ENCODE data around the gene YJEFN3. TPM values are rescaled to one million over a fixed set of nuclear protein-coding genes. Genes with fewer than 3 reads are reported as not detected.

The YJEFN3 gene
- total RNA-seq, 1 experiment from 2014 or later = 25.3 TPM

DNA sequence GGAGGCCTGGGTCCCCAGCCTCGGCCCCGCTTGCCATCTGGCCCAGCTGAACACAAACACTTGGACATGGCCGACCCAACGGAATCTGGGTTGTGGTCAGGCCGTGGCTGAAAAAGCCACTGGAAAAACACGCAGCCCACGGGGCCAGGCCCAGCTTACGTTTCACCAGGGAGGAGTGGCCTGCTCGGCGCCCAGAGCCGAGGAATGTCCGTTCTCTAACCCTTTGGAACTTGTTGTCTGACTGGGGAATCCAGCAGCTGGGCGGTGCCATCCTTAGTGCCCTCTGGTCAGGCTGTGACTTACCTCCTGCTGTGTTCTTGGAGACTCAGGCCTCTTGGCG, 23.1 kb downstream of the YJEFN3 start:
- POLR2A ChIA-PET = no interaction called here

DNA sequence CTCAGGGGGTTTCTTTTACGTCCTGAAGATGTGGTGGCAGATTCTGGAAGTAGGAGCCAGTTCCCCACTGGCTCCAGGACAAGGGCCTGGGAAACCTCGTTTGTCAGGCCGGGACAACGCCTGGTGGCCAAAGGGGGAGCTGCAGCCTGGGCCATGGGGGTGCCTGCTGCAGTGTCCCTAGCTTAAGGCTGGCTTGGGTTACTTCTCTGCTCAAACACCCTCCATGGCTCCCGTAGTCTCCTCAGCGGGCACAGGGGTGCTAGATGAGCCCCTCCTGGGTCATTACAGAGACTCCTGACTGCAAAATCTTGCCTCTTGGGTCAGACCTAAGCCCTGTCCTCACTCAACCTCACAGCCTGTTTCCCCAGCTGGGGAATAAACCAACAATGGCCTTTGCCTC, 24.1 kb downstream of the YJEFN3 start:
- RAD21 ChIA-PET (ENCODE audit: low non-redundant PET in 1 of 2, low total read pairs in 2 of 2, uncharacterized antibody in 2 of 2, unreplicated experiment in 2 of 2) = interaction anchor here (0.7 to 1.0 kb wide), 2 partner anchors 21 to 27 kb away, joined by 3 to 5 read pairs; no protein-coding TSS in a partner anchor
- Histone ChIP-seq H3K79me2 (ENCODE audit: insufficient read depth, low read length) (no peaks in the 10 kb centered on the region), H3K36me3 (ENCODE audit: control insufficient read depth in 1 of 2, insufficient read depth in 2 of 2, low read length in 2 of 2) (no peaks in the 10 kb centered on the region), H3K9ac (ENCODE audit: low read length) (no peak overlapping the region), H3K27ac (ENCODE audit: low read depth, low read length) (no peak overlapping the region), H4K20me1 (ENCODE audit: insufficient read depth) (no peaks in the 10 kb centered on the region), H3K4me3 (replicated peaks in 1 of 2; ENCODE audit: low read depth in 1 of 2, low read length in 2 of 2) (no peak overlapping the region), H3K27me3 (ENCODE audit: insufficient read depth, low read length) (no peaks in the 10 kb centered on the region), H2AFZ (ENCODE audit: low read depth, low read length, poor library complexity, severe bottlenecking) (no peak overlapping the region), H3K4me1 (ENCODE audit: control insufficient read depth in 1 of 2, insufficient read depth in 2 of 2, low read length in 2 of 2) (no peaks in the 10 kb centered on the region), H3K9me2 (ENCODE audit: insufficient read depth) (no peaks in the 10 kb centered on the region), H3K4me2 (ENCODE audit: low read length) (no peak overlapping the region), H3K9me3 (ENCODE audit: control insufficient read depth in 1 of 2, insufficient read depth in 1 of 2, low read depth in 1 of 2, low read length in 2 of 2) (no peaks in the 10 kb centered on the region)
- intact Hi-C loops (cut with micrococcal nuclease) = no loop called here
- TF ChIP-seq EGR1 (IDR thresholded peaks at IDR 0.05; ENCODE audit: low read depth) (no peak), RAD21 (IDR thresholded peaks at IDR 0.05; ENCODE audit: low read depth) (peak; percentile 47; the same call in 1 of the 2 replicates), YY1 (IDR thresholded peaks at IDR 0.05; ENCODE audit: extremely low read depth, insufficient replicate concordance, low read depth, low read length) (no peak)
- TF ChIP-seq, protein P1, sequence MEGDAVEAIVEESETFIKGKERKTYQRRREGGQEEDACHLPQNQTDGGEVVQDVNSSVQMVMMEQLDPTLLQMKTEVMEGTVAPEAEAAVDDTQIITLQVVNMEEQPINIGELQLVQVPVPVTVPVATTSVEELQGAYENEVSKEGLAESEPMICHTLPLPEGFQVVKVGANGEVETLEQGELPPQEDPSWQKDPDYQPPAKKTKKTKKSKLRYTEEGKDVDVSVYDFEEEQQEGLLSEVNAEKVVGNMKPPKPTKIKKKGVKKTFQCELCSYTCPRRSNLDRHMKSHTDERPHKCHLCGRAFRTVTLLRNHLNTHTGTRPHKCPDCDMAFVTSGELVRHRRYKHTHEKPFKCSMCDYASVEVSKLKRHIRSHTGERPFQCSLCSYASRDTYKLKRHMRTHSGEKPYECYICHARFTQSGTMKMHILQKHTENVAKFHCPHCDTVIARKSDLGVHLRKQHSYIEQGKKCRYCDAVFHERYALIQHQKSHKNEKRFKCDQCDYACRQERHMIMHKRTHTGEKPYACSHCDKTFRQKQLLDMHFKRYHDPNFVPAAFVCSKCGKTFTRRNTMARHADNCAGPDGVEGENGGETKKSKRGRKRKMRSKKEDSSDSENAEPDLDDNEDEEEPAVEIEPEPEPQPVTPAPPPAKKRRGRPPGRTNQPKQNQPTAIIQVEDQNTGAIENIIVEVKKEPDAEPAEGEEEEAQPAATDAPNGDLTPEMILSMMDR (IDR thresholded peaks at IDR 0.05 in 2 of 3, conservative IDR thresholded peaks at IDR 0.05 in 1 of 3; ENCODE audit: borderline replicate concordance in 1 of 3, insufficient read depth in 1 of 3, low read depth in 2 of 3, low read length in 2 of 3) = peak; percentile 22 to 84 (median 69); a peak in 4 of 6 replicates
- ATAC-seq (peak; percentile 81), DNase-seq (ENCODE audit: low read depth, low spot score) (no peak)
- POLR2A ChIA-PET = interaction anchor here (0.8 kb wide), 1 partner anchor 12 kb away, joined by 3 read pairs; no protein-coding TSS in a partner anchor
- CTCF ChIA-PET = interaction anchor here (0.6 to 4.9 kb wide), 10 partner anchors 9 to 63 kb away, joined by 3 to 52 read pairs (median 3); partner anchors contain the start of gene YJEFN3
- no TSS peak for BruUV-seq (replicated peaks)

More for the DNA sequence above, 23.1 kb downstream of the YJEFN3 start:
- Histone ChIP-seq H3K9ac (ENCODE audit: low read length) (no peak overlapping the region), H3K27ac (ENCODE audit: low read depth, low read length) (no peak overlapping the region; the same call in 1 of the 2 replicates), H3K4me2 (ENCODE audit: low read length) (no peak overlapping the region), H3K9me3 (ENCODE audit: control insufficient read depth in 1 of 2, insufficient read depth in 1 of 2, low read depth in 1 of 2, low read length in 2 of 2) (no peaks in the 10 kb centered on the region), H3K4me3 (replicated peaks in 1 of 2; ENCODE audit: low read depth in 1 of 2, low read length in 2 of 2) (no peak overlapping the region), H4K20me1 (ENCODE audit: insufficient read depth) (no peaks in the 10 kb centered on the region), H3K27me3 (ENCODE audit: insufficient read depth, low read length) (no peaks in the 10 kb centered on the region), H2AFZ (ENCODE audit: low read depth, low read length, poor library complexity, severe bottlenecking) (no peak overlapping the region), H3K4me1 (ENCODE audit: control insufficient read depth in 1 of 2, insufficient read depth in 2 of 2, low read length in 2 of 2) (no peaks in the 10 kb centered on the region), H3K9me2 (ENCODE audit: insufficient read depth) (no peaks in the 10 kb centered on the region), H3K79me2 (ENCODE audit: insufficient read depth, low read length) (no peaks in the 10 kb centered on the region), H3K36me3 (ENCODE audit: control insufficient read depth in 1 of 2, insufficient read depth in 2 of 2, low read length in 2 of 2) (no peaks in the 10 kb centered on the region)
- intact Hi-C loops (cut with micrococcal nuclease) = no loop called here
- ATAC-seq (no peak), DNase-seq (ENCODE audit: low read depth, low spot score) (no peak)
- ChIA-PET RAD21 (ENCODE audit: low non-redundant PET in 1 of 2, low total read pairs in 2 of 2, uncharacterized antibody in 2 of 2, unreplicated experiment in 2 of 2) (interaction anchor here in 1 of 2 experiments (0.6 kb wide), 1 partner anchor 77 kb away, joined by 3 read pairs; no protein-coding TSS in a partner anchor), CTCF (interaction anchor here (1.3 to 4.9 kb wide), 3 partner anchors 12 to 62 kb away, joined by 3 to 52 read pairs (median 14); no protein-coding TSS in a partner anchor)
- TF ChIP-seq FOSL1 (IDR thresholded peaks at IDR 0.05; ENCODE audit: low read depth) (no peak), JUND (IDR thresholded peaks at IDR 0.05) (no peak)
- no TSS peak for BruUV-seq (replicated peaks)
